Fibroblast of lung (primary cell): ENCODE measurements around the gene TWF2.

Source experiments
- CTCF ChIP-seq, 2 donors: IDR thresholded peaks in 1 of 2; conservative IDR thresholded peaks in 1 of 2; 1 replicate in 1 of 2; 2 replicates in 1 of 2; pipeline ENCODE4 v1.5.1; 2011 to 2012; ENCODE audit warnings: low read length in 2 of 2, control low read depth in 1 of 2, inconsistent platforms in 1 of 2, low read depth in 1 of 2, mild to moderate bottlenecking in 1 of 2
- EZH2 ChIP-seq: IDR thresholded peaks from 2 replicates; pipeline ENCODE4 v1.5.1; 2012; ENCODE audit warnings: low read length, control low read depth, mild to moderate bottlenecking; ENCODE audit errors: missing control alignments

- TF ChIP-seq CTCF (conservative IDR thresholded peaks at IDR 0.05 in 1 of 2, IDR thresholded peaks at IDR 0.05 in 1 of 2; ENCODE audit: low read depth in 1 of 2, low read length in 2 of 2) (peak in 1 of 2 donors; percentile 15), EZH2 (no peak)
Observed at GRCh38 chr3:52240059-52240885, 1.3 kb upstream of the TWF2 start.
